Activated CD4-positive, alpha-beta T cell treated with anti-CD3 and anti-CD28 coated beads, Interleukin-2, amount 50 U/mL, for 16 hours (primary cell): ENCODE measurements around the gene VWA8.
A peak's percentile ranks its signal among the peaks of the same experiment; 100 is the strongest.
"Not testable (repeated sequence)": the region's sequence is repeated elsewhere in the genome, so short reads cannot be mapped to it uniquely, and the experiment has no call there.

Source experiments
- DNase-seq: peaks from one replicate; pipeline ENCODE4 v3.0.0-alpha.2; 2020

Gene VWA8

GRCh38 chr13:41546372-41547190, 414.3 kb downstream of the VWA8 start:
- peak; percentile 18 for DNase-seq

DNA sequence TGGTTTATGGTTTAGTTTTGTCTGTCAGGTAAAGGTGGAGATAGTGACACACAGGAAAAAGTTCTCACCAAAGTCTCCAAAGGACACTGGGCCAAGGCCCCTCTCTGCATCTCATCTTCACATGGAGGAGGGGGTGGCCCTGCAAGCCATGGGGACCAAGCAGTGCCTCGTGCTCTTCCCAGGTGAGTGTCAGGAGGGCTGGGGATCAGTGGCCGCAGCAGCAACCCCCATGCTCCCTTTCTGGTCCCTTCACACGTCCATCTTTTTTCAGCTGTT, 415.5 kb downstream of the VWA8 start:
- no peak for DNase-seq

- no peak for DNase-seq
Measured at GRCh38 chr13:41543664-41544300, 417.1 kb downstream of the VWA8 start.

GRCh38 chr13:41542799-41543198, 418.1 kb downstream of the VWA8 start:
- DNase-seq: not testable (repeated sequence)

- no peak for DNase-seq
Measured at GRCh38 chr13:41542281-41542680, 418.6 kb downstream of the VWA8 start.

GRCh38 chr13:41541142-41541938, 419.6 kb downstream of the VWA8 start:
- DNase-seq: no peak

- not testable (repeated sequence) for DNase-seq
Measured at GRCh38 chr13:41540240-41540639, 420.7 kb downstream of the VWA8 start.

DNA sequence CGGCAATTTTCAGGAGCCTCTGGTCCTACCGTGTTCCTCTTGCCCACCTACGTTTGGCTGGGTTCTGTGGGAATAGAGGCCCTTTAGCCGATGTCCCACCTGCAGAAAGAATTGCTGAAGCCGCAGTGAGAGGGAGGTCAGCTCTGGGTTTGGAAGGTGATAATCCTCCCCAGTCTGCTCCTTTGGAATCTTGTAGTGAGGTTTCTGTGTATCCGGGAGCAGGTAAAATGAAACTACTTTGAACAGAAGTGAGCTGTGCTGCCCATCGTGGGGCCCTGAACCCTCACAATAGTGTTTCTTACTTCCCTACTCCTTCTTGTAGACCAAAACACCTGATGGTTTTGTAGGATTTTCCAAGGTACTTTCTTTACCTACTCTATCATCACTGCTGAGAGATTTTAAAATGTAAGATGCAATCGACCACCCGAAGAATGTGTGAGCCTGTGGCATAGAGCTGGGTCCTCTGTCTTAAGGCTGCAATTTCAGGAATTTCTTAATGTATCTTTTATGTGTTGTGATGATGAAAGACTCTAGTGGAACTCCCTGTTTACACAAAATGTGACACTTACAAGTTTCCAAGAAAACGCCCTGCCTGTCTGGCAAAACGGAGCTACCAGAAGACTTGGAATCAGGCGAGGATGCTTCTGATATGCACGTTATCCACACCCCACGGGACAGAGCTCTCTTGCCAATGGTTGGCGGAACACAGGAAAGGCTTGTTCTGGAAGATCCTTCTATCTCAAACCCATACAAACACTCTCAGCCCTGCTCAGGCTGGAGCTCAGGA, 427.4 kb downstream of the VWA8 start:
- DNase-seq: no peak

GRCh38 chr13:41528021-41528420, 432.9 kb downstream of the VWA8 start:
- no peak for DNase-seq

- no peak for DNase-seq
Measured at GRCh38 chr13:41520660-41521630, 440.0 kb downstream of the VWA8 start.

DNA sequence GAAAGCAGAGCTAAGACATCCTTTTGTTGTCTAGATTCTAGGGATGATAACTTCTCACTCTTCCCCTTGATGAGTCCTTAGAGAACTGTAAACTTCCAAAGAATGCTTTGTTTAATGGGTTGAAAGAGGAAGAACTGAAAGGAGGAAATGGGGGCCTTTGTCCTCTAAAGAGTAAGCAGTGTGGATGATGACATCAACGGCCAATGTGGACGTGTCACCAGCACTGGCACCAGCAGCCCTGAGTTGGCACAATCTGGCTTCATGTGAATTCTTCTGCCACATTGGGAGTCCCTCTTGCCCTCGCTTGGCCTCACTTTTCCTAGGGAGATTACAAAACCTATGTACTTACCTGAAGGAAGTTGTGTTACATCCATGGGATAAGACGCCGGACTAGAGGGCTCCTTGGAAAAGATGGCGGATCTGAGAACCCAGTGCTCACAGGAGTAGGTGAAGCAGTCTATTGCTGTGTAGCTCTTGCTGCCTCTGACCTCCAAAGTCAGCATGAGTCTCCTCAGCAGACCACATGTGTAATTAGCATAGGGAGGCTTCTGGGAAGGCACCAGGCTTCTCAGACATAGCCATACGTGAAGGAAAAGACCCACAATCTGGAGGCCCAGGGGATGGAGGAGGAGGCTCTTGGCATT, 440.8 kb downstream of the VWA8 start:
- DNase-seq: no peak
